SKM-1 (cell line): ENCODE measurements around the gene LMAN2L.

ENCODE experiments used
- DNase-seq: peaks from one replicate; lab custom pipeline; 2025; ENCODE audit not compliant: unreplicated experiment; lab: John Stamatoyannopoulos, UW

LMAN2L gene

DNA sequence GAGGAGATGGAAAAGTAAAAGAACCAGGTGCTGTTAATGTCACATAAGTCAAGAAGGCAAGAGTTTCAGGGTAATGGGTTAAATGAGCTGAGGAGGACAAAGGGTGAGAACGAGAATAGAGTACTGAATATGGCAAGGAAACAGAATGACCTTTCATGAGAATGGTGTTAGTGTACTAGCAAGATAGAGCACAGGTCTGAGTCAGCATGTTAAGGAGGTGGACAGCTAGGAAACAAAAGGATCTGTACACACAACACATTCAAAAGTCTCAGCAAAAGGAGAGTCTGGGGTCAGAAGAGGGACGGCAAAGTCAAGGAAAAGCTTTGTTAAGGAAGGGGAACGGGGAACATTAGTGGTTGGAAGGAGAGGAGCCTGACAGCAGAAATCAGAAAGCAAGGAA is 28.9 kb downstream of the LMAN2L start:
- no peak for DNase-seq

- no peak for DNase-seq
These were observed 36.7 kb downstream of the LMAN2L start for GRCh38 chr2:96703021-96703751.

DNA sequence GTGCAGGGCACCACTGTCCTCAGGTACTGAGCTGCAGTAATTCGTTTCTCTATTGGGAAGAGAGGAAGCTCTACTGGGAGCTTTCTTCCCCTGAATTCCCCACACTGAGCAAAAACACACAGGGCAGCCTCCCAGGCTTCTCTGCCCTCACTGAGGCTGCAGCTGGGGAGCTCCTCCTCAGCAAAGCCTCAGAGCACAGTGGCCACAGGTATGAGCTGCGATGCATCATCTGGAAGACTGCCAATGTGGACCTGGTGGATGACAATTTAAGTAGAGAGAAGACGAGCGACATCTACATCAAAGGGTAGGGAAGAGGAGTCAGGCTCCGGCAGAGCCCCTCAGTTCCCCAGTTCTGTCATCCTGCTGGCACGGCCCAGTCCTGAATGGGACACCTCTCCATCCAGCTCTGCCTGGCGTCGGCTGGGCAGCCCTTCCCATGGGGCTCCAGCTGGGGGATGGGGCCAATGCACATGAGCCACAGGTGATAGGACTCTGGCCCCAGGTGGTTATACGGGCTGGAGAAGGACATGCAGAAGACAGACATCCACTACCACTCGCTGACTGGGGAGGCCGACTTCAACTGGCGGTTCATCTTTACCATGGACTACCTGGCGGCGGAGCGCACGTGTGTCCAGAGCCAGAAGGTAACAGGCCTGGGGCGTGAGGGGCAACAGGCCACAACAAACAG is 37.6 kb downstream of the LMAN2L start:
- no peak for DNase-seq

DNA sequence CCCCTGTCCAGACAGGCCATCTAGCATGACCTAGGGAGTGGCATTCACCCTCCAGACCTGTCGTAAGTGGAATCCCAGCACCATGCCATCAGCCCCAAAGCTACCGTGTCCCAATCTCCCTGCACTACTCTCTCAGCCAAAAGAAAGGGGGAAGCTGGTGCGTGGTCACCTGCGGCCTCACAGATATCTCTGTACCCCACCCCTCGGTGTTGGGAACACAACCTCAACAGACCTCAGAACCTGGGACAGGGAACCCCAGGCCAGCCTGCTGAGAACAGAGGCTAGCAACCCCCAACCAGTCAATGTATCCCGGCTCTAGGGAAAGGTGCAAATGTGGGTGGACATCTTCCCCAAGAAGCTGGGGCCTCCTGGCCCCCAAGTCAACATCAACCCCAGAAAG is 38.2 kb downstream of the LMAN2L start:
- DNase-seq: no peak

DNA sequence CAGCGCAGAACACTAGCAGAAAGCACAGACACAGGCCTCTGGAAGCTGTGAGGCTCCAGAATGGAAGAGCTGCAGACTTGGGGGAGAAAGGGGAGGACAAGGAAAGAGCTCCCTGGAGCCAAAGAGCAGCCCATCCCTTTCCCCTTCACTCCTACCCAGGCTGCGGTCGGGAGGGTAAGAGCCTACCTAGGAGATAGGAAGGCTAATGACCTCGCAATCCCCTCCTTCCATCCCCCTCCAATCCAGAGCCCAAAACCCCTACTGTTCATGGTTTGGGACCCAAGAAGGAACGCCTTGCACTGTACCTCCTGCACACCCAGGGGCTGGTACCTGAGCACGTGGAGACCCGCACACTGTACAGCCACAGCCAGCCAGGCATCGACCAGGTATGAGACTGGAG is 39.8 kb downstream of the LMAN2L start:
- no peak for DNase-seq

DNA sequence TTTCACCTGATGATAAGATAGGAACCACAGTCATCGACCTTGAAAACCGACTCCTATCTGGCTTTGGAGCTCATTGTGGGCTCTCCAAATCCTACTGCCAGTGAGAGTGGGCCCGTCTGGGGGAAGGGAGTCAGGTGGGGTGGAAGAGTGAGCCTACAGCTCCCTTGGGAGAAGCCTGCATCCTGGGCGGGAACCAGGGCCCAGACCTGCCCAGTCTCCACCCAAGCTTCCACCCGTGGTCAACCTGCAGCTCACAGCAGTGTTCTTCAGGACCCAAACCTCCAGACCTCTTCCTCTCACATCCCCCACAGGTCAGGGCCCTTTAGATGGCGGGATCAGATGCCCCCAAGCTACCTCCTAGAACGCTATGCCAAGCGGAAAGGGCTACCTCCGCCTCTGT is 40.2 kb downstream of the LMAN2L start:
- DNase-seq: no peak

DNA sequence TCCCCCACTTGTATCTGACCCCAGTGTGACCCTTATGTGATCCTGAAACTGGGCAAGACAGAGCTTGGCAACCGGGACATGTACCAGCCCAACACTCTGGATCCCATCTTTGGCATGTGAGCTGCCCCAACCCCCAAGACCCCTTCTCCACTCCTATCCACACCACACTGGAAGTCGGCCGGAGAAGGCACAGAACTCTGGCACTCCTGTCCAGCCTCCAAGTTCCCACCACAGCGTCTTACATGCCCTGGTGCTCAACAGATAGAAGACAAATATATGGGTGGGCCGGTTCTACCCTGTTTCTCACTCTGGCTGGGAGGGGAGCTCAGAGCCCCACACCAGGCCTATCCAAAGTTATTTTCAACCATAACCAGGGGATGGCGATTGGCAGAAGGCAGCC is 40.8 kb downstream of the LMAN2L start:
- DNase-seq: no peak

DNA sequence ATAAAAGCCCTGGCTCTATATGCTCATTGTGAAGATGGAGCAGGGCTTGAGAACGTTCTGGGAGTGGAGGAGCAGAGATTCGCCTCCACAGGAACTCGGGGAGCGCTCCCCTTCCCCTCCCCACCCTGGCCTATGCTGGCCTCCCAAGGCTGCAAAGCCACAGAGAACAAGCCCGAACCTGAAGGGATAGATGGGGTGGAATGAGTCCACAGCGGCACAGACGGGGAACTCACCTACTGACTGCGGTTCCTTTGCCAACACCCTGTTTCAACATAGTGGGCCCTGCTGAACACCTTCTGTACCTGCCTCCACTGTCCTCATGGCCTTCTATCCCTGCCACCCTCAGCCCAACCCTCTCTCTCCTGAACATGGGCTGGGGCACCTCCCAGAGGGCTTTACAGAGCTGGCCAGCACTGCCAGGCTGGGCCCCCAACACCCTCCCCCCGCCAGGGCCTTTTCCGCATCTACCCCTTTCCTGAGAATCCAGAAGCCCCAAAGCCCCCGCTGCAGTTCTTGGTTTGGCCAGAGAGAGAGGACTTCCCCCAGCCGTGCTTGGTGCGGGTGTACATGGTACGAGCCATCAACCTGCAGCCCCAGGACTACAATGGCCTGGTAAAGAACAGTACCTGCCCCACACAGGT is 41.5 kb downstream of the LMAN2L start:
- DNase-seq: no peak

DNA sequence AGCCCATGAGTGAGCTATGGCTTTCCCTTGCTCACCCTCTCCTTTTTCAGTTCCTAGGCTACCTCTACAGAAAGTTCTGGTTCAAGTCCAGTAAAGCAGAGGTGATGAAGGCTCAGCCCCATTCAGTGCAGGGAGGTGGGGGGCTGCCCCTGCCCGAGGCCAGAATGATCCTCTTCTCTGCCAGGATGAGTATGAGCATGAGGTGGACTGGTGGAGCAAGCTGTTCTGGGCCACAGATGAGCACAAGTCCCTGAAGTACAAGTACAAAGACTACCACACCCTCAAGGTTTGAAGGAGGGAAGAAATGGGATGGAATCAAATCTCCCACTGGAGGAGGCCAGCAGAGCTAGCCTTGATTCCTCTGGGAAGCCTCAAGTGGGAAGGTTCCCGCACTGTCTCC is 42.4 kb downstream of the LMAN2L start:
- DNase-seq: no peak

DNA sequence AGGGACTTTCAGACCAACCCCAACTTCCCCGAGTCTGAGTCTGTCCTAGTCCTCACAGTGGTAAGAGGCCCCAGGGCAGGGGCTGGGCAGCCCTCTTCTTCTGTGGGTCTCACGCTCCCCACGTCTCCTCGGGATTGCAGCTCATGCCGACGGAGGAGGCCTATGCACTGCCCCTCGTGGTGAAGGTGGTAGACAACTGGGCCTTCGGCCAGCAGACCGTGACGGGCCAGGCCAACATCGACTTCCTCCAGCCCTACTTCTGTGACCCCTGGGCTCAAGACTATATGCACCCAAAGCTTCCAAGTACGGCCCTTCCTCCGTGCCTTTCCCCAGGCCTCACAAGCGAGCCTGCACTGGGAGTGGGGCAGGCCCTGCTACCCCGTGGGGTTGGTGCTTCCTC is 44.3 kb downstream of the LMAN2L start:
- no peak for DNase-seq

DNA sequence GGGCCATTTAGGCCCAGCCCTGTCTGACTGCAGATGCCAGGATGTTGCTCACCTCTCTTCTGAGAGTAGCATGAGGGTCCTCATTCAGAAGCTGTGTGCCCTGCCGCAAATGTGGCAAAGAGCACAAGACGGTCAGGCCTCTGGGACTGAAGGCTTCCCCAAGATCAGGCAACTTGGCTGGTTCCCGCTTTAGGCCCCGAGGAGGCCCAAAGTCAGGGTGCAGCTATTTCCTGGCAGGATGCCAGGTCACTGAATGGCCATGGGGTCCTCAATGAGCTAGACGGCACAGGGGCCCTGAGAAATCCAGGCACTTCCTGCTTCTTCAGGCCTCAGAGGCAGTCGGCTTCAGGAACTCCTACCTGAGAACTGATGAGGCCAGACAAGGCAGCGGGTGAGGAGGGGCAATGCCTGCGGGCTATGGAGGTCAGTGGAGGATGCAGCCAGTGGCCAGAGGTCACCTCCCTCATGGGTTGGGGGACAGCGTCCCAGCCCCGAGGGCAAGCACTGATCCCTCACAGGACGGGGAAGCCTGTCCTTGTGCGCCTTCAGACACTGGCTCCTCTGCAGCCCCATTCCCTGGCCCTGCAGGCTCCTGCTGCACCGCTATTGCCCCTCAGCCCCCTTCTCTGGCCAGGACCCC is 44.9 kb downstream of the LMAN2L start:
- no peak for DNase-seq

- DNase-seq: no peak
These were observed 45.6 kb downstream of the LMAN2L start for GRCh38 chr2:96694279-96694678.

GRCh38 chr2:96693286-96694200 is 46.3 kb downstream of the LMAN2L start:
- no peak for DNase-seq

- no peak for DNase-seq
These were observed 47.5 kb downstream of the LMAN2L start for GRCh38 chr2:96692094-96692971.

DNA sequence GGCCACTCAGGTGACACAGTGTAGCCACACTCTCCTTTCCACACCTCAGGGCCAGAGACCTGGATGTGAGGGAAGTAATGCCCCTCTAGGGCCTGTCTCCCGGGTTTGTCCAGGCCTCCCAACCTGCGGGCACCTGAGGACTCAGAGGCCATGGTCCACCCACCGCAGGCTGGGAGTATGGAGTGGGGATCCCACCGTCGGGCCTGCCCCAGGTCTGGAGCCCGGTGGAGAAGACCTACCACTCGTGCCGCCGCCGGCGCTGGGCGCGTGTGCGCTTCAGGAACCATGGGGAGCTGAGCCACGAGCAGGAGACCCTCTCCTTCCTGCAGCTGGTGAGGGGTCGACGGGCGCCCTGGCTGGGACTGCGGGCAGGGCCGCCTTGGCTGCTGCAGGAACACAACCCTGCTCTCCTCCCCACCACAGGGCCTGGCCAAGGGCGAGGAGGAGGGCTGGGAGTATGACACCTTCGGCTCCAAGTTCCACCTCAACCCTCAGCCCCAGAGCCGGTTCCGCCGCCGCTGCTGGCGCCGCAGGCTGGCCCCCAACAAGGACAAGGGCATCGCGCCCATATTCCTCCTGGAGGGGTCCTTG is 48.7 kb downstream of the LMAN2L start:
- DNase-seq: no peak

DNA sequence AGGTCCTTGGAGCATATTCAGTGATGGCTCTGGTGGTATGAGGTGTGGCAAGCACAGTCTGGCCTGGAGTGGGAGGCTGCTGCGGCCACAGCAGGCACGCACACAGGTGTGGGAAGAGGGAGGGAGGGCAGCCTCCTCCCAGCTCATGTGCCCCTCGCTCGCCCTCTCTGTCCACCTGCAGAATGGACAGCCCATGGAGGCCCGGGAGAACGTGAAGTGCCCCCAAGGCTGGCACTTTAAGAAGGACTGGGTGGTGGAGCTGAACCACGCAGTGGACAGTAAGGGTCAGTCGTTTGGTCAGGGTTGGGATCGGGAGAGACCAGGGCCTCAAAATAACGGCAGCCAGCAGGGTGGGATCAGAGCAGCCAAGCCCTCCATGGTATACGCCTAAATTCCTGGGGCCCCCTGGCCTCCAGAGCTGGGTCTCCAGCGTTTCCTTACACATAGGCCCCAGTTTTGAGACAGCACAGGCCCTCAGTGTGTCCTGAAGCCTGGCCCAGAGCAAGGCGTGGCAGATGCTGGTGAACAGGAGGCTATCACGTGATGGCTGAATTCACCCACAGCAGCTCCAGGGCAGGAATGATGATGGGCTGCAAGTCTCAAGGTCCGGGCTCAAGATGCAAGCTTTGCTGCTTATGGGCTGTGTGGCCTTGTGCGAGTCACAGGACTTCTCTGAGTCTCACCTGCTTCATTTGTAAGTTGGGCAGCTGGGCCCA is 49.4 kb downstream of the LMAN2L start:
- no peak for DNase-seq

- no peak for DNase-seq
These were observed 50.4 kb downstream of the LMAN2L start for GRCh38 chr2:96689431-96689991.

- no peak for DNase-seq
These were observed 51.0 kb downstream of the LMAN2L start for GRCh38 chr2:96688649-96689430.
